GM06990 (cell line): ENCODE results near the gene SLC35B2.
A peak's percentile ranks its signal among the peaks of the same experiment; 100 is the strongest.

ENCODE experiments used
- DNase-seq: peaks from one replicate; pipeline ENCODE4 v3.0.0-alpha.2; 2011; ENCODE audit not compliant: insufficient read length; ENCODE audit errors: extremely low read depth
- H3K27me3 ChIP-seq: replicated peaks from 2 replicates; pipeline ENCODE4 v1.6.0; 2011; ENCODE audit warnings: low read length; ENCODE audit not compliant: control insufficient read depth, insufficient read depth
- H3K36me3 ChIP-seq: 2 replicates; pipeline ENCODE4 v1.5.1; 2011; ENCODE audit warnings: low read length; ENCODE audit not compliant: control insufficient read depth, insufficient read depth
- H3K4me3 ChIP-seq: replicated peaks from 2 replicates; pipeline ENCODE4 v1.5.1; 2011; ENCODE audit warnings: low read depth, mild to moderate bottlenecking, control low read depth, low read length
- TF ChIP-seq, protein P1 (sequence below): IDR thresholded peaks from 2 replicates; pipeline ENCODE4 v1.5.1; 2011; ENCODE audit warnings: low read length, control low read depth, mild to moderate bottlenecking, inconsistent platforms; ENCODE audit not compliant: insufficient read depth, poor library complexity, severe bottlenecking

SLC35B2 gene

GRCh38 chr6:44247338-44248302, 9.7 kb downstream of the SLC35B2 start:
- H3K27me3 ChIP-seq, result no peaks in the 10 kb centered on the region
- TF ChIP-seq, protein P1, sequence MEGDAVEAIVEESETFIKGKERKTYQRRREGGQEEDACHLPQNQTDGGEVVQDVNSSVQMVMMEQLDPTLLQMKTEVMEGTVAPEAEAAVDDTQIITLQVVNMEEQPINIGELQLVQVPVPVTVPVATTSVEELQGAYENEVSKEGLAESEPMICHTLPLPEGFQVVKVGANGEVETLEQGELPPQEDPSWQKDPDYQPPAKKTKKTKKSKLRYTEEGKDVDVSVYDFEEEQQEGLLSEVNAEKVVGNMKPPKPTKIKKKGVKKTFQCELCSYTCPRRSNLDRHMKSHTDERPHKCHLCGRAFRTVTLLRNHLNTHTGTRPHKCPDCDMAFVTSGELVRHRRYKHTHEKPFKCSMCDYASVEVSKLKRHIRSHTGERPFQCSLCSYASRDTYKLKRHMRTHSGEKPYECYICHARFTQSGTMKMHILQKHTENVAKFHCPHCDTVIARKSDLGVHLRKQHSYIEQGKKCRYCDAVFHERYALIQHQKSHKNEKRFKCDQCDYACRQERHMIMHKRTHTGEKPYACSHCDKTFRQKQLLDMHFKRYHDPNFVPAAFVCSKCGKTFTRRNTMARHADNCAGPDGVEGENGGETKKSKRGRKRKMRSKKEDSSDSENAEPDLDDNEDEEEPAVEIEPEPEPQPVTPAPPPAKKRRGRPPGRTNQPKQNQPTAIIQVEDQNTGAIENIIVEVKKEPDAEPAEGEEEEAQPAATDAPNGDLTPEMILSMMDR, result no peak
- H3K36me3 ChIP-seq, result peaks cover 26% of the 10 kb centered on the region
- DNase-seq, result peak; percentile 81
- peak overlapping the region; percentile 91 for H3K4me3 ChIP-seq

DNA sequence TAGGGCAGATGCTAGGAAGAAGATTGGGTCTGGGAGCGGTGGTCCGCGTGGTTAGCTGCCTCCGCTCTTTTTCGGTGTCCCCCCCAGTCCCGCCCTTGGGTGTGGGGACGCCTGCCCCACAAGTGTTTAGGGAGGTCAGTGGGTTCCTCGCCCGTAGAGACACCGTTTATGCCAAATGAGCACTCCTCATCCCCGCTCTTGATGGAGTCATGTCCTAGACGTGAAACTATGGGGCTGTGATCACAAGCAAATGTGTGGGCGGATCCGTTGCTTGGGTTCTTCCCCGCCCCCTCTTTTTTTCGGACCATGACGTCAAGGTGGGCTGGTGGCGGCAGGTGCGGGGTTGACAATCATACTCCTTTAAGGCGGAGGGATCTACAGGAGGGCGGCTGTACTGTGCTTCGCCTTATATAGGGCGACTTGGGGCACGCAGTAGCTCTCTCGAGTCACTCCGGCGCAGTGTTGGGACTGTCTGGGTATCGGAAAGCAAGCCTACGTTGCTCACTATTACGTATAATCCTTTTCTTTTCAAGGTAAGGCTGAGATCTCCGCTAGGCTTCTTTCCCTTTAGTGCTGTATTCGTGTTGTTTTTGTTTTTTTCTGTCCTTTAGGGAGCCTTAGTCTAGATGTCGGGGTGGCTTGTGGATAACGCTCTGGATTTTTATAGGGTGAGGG, 10.5 kb downstream of the SLC35B2 start, which contains the start of gene HSP90AB1:
TSS of gene HSP90AB1 (plus strand) at position 439 of the 675 bp plus-strand sequence. CDS start 1,529 bp downstream, outside the sequence.
- H3K27me3 ChIP-seq, result no peaks in the 10 kb centered on the region
- peak within 1 kb of the TSS; percentile 91 for H3K4me3 ChIP-seq
- TF ChIP-seq, protein P1, result no peak
- H3K36me3 ChIP-seq, result peaks cover 23% of the 10 kb centered on the region
- DNase-seq, result peak; percentile 97

- TF ChIP-seq, protein P1, result peak; percentile 53
- DNase-seq, result peak; percentile 94
Observed at GRCh38 chr6:44245912-44246662, 11.2 kb downstream of the SLC35B2 start.

DNA sequence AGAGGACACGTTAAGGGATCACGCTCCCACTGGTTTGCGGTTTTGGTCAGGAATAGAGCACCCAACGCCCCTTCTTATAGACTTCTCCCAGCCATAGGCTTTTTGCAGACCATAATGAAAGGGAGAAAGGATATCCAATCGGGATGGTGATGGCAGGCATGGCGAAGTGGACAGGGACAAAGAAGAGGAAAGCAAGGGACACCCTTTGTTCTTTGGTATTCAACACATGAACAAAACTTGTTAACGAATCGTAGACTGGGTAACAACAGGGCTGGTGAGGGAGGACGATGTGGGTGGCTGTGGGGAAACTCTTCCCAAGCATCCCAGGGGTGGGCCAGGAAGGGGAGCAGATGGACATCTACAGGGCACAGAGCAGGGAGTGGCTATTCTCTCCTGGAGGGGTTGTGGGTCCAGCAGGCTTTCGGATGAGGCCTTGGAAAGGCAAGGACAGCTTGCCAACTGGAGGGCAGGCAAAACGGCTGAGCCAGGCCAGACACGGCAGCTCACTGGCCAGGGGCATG, 11.9 kb downstream of the SLC35B2 start:
- H3K36me3 ChIP-seq, result peaks cover 15% of the 10 kb centered on the region
- H3K4me3 ChIP-seq, result peak overlapping the region; percentile 91
- TF ChIP-seq, protein P1, result no peak
- no peaks in the 10 kb centered on the region for H3K27me3 ChIP-seq
- no peak for DNase-seq

More at GRCh38 chr6:44245912-44246662, 11.2 kb downstream of the SLC35B2 start:
- peaks cover 20% of the 10 kb centered on the region for H3K36me3 ChIP-seq
- no peaks in the 10 kb centered on the region for H3K27me3 ChIP-seq
- H3K4me3 ChIP-seq, result peak overlapping the region; percentile 91

DNA sequence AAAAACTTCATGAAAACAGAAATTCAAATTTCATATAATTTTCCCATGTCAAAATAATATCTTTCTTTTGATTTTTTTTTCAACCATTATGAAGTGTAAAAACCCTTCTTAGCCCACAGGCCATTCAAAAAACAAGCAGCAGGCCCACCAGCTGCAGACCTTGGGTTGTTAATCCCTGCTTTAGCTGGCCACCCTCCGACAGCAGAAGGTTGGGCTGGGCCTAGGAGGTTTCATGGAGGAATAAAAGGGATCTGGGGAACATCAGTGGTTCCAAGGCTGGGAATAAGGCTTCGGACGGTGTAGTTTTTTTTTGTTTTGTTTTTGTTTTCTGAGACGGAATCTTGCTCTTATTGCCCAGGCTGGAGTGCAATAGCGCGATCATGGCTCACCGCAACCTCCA, 14.0 kb downstream of the SLC35B2 start:
- TF ChIP-seq, protein P1, result no peak
- Histone ChIP-seq H3K27me3 (no peaks in the 10 kb centered on the region), H3K36me3 (no peaks in the 10 kb centered on the region), H3K4me3 (no peak overlapping the region)
- DNase-seq, result no peak
